GM10248 (cell line): Measurements from ENCODE around the gene AAR2.

Source experiments
- CTCF ChIA-PET: fragments of 300-600 bp; sonication (Branson Sonifier 250); formaldehyde crosslinking; extraction: SDS; loops from one replicate; lab custom pipeline; 2021; ENCODE audit warnings: antibody characterized with exemption; lab: Yijun Ruan, JAX
- POLR2A ChIA-PET: fragments of 350-650 bp; sonication (Branson Sonifier 250); formaldehyde crosslinking; extraction: SDS; loops from one replicate; lab custom pipeline; 2020; ENCODE audit warnings: antibody characterized with exemption; lab: Yijun Ruan, JAX
- DNase-seq: peaks from one replicate; pipeline ENCODE4 v3.0.0; 2012; ENCODE audit errors: extremely low spot score
- TF ChIP-seq, protein P1 (sequence below): IDR thresholded peaks from 2 replicates; pipeline ENCODE4 v1.5.1; 2012; ENCODE audit warnings: mild to moderate bottlenecking, low read depth; ENCODE audit errors: extremely low read depth, missing control alignments, control extremely low read depth

The AAR2 gene

DNA sequence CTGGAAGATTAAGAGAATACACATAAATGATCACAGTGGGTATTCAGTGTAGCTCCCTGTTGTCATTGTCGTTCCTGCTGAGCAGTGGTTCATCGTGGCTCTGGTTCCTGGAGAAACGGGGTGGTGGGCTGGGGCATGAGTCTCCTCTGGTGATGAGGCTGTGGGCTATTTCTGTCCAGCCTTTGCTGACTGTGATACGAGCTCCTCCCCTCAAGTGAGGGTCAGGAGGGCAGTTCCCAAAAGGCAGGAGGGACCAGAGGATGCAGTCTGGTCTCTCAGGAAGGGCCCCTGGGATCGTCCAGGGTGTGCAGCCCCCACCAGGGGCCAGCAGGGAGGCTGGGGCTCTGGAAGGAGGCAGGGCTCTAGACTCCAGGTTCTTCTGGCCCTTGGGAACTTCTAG lies 38.7 kb downstream of the AAR2 start:
- CTCF ChIA-PET = interaction anchor here (1.6 to 7.4 kb wide), 2 partner anchors 117 to 164 kb away, joined by 4 to 66 read pairs; no protein-coding TSS in a partner anchor
- DNase-seq = no peak
- TF ChIP-seq, protein P1, sequence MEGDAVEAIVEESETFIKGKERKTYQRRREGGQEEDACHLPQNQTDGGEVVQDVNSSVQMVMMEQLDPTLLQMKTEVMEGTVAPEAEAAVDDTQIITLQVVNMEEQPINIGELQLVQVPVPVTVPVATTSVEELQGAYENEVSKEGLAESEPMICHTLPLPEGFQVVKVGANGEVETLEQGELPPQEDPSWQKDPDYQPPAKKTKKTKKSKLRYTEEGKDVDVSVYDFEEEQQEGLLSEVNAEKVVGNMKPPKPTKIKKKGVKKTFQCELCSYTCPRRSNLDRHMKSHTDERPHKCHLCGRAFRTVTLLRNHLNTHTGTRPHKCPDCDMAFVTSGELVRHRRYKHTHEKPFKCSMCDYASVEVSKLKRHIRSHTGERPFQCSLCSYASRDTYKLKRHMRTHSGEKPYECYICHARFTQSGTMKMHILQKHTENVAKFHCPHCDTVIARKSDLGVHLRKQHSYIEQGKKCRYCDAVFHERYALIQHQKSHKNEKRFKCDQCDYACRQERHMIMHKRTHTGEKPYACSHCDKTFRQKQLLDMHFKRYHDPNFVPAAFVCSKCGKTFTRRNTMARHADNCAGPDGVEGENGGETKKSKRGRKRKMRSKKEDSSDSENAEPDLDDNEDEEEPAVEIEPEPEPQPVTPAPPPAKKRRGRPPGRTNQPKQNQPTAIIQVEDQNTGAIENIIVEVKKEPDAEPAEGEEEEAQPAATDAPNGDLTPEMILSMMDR = no peak
- POLR2A ChIA-PET = no interaction called here

DNA sequence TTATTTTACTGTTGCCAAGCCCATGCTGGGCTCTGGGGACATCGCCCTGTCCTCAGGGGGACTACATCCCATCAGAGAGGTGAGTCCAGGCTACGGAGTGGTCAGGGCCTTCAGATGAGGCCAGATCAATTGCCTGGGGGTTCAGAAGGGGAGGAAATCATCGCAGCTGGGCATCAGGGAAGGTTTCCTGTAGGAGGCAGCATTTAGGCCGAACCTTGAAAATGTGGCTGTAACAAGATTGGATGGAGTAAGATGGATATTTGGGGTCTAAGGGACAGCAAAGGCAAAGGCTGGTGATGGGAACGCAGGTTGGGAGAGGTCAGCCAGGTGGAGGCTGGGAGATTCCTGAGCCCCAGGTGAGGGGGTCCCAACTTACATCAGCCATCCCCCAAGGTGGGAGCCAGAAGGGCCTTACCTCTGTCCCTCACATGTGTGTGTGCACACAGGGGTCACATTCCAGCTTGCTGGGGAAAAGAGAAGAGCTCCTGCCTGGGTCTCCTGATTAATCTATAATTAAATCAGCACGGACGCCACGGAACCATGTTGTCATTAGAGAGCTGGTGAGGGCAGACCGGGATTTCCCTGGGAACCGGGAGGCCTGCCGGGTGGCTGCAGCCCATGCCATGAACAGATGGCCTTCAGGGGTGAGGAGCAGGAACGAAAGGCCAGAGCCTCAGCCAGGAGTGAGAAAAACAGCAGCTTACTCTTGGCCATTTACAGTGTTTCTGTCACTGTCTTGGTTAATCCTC lies 39.3 kb downstream of the AAR2 start:
- CTCF ChIA-PET = interaction anchor here (1.6 to 7.4 kb wide), 2 partner anchors 118 to 163 kb away, joined by 4 to 66 read pairs; no protein-coding TSS in a partner anchor
- TF ChIP-seq, protein P1 = no peak
- no peak for DNase-seq

DNA sequence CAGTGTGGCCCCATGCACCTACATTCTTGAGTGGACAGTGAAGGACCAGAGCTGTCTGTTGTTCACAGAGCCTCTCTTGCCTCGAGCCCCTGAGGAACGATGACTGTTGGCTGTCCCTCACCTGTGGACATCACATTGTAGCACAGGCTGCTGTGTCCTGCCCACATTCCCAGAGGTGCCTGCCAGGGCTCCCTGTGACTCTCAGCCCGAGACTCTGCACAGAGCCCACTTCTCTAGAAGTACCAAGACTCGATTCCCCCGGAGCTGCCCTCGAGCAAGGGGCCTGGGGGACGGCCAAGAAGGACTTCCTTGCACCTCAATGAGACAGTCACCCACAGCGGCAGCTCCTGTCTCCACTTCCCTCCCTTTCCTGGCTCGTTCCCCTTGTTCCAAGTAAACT lies 41.3 kb downstream of the AAR2 start:
- TF ChIP-seq, protein P1 = no peak
- ChIA-PET POLR2A (no interaction called here), CTCF (no interaction called here)
- no peak for DNase-seq

More for the DNA sequence above, 39.3 kb downstream of the AAR2 start:
- POLR2A ChIA-PET = no interaction called here

DNA sequence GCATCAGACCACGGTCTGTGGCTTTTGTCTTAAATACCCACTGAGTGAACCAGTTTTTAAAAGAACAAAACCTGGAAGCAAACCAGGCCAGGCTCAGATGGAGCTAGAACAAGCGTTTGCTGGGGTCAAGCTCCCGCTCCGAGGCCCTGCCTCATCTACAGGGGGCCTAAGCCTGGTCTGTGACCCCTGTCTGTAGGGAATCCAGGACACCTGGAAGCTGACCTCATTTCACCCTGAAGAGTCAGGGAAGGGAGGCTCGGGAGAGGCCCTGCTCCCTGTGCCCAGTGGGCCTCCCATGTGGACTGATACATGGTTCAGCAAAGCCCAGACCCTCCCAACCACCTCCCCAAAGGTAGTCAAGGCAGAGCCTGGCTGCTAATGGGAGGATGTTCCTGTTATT lies 43.1 kb downstream of the AAR2 start:
- POLR2A ChIA-PET = no interaction called here
- TF ChIP-seq, protein P1 = no peak
- CTCF ChIA-PET = interaction anchor here (0.9 to 1.4 kb wide), 2 partner anchors 40 to 120 kb away, joined by 3 to 4 read pairs; no protein-coding TSS in a partner anchor

DNA sequence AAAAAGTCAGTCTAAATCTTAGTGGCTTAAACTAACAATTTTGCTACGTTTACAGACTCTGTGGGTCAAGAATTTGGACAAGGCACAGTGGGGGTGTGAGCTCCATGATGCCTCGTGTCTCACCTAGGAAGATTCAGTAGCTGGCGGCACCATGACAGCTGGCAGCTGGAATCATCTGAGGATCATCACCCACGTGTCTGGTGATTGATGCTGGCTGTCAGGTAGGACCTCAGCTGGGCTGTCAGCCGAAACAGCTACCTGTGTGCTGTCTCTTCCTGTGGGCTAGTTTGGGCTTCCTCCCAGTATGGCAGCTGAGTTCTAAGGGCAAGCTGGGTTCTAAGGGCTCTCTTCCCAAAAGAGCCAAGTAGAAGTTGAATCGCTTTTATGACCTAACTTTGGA lies 43.5 kb downstream of the AAR2 start:
- TF ChIP-seq, protein P1 = no peak
- no peak for DNase-seq
- ChIA-PET POLR2A (no interaction called here), CTCF (interaction anchor here (0.9 to 1.4 kb wide), 2 partner anchors 40 to 120 kb away, joined by 3 to 4 read pairs; no protein-coding TSS in a partner anchor)

More for the DNA sequence above, 43.1 kb downstream of the AAR2 start:
- DNase-seq = no peak

DNA sequence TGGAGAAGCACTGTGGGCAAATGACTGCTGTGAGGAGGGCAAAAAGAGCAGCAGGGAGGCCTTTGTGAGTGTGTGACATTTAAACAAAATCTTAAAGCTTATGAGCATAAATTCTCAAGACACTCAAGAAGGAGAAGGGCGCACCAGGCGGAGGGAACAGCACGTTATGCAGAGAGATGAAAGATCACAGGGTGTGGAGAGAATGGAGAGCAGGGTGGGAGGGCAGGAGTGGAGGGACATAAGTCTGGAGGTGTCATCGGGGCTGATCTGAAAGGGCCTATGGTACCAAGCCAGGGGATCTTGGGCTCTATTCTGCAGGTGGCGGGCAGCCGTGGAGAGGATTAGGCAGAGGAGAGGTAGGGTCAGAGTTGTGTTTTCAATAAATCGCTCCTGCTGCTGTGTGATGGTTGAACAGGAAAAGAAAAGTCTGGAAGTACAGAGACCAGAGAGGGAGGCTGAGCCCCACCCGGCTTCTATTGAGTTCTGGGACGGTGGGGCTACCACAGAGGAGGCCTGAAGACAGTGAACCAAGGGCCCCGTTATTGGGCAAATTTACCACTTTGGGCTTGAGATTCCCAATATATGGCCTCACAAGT lies 45.6 kb downstream of the AAR2 start:
- ChIA-PET CTCF (interaction anchor here (0.6 to 1.2 kb wide), 2 partner anchors 8 to 157 kb away, joined by 3 read pairs; no protein-coding TSS in a partner anchor), POLR2A (no interaction called here)
- TF ChIP-seq, protein P1 = no peak
- no peak for DNase-seq
